Stomach (tissue), 4 donors: ENCODE measurements around the gene CDH18.

Experiments used
- CTCF ChIP-seq, 7 experiments: fragments of 450-650 bp in 4 of 7; fragments of 200-600 bp in 3 of 7; sonication (generic) in 3 of 7; IDR thresholded peaks; one replicate each; pipeline ENCODE4 v1.5.1; 2016 to 2019; ENCODE audit warnings: antibody characterized with exemption in 7 of 7, control low read depth in 2 of 7, mild to moderate bottlenecking in 1 of 7
- EP300 ChIP-seq: sonication (generic); formaldehyde crosslinking; IDR thresholded peaks from one replicate; pipeline ENCODE4 v1.6.1; 2017; ENCODE audit warnings: antibody characterized with exemption
- POLR2A ChIP-seq, 4 donors: fragments of 450-650 bp; IDR thresholded peaks; one replicate each; pipeline ENCODE4 v1.6.1; 2016; ENCODE audit warnings: antibody characterized with exemption in 4 of 4, control low read depth in 2 of 4, mild to moderate bottlenecking in 1 of 4, moderate library complexity in 1 of 4
- POLR2AphosphoS5 ChIP-seq, 3 donors: sonication (generic); formaldehyde crosslinking; IDR thresholded peaks; one replicate each; pipeline ENCODE4 v1.6.1; 2016; ENCODE audit warnings: antibody characterized with exemption in 3 of 3

DNA sequence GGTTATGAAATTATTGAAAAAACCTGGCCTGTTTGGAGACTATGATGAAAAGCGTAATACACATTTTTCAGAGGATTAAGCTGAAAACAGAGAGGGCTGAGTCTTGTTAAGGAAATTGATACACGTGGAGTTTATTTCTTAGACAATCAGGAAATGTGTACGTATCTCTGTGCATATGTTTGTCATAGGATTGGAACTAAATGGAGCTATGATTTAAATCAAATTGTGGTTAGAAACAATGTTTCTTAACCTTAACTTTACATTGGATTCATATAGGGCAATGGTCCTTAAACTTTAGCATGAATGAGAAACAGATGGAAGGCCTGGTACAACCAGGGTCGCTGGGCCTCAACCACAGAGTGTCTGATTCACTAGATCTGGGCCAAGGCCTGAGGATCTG is 451.6 kb downstream of the CDH18 start:
- no peak for TF ChIP-seq CTCF (IDR thresholded peaks at IDR 0.05)
- TF ChIP-seq POLR2A (IDR thresholded peaks at IDR 0.05), result no peak
- TF ChIP-seq POLR2AphosphoS5 (IDR thresholded peaks at IDR 0.05), result no peak
- no peak for TF ChIP-seq EP300
